Parathyroid adenoma (tissue), 2 donors: ENCODE measurements around the gene GRK2.

Experiments used
- H2AFZ ChIP-seq: fragments of 300-600 bp; sonication (generic); one replicate; pipeline ENCODE4 v1.7.0; 2017; ENCODE audit warnings: antibody characterized with exemption, mild to moderate bottlenecking
- H3K27ac ChIP-seq: fragments of 300-600 bp; sonication (generic); one replicate; pipeline ENCODE4 v1.7.0; 2017
- H3K27me3 ChIP-seq: fragments of 300-600 bp; sonication (generic); one replicate; pipeline ENCODE4 v1.7.0; 2017; ENCODE audit warnings: low read length; ENCODE audit not compliant: control insufficient read depth, insufficient read depth
- H3K36me3 ChIP-seq: fragments of 300-600 bp; sonication (generic); one replicate; pipeline ENCODE4 v1.7.0; 2017; ENCODE audit warnings: low read length; ENCODE audit not compliant: control insufficient read depth, insufficient read depth
- H3K4me1 ChIP-seq: fragments of 300-600 bp; sonication (generic); one replicate; pipeline ENCODE4 v1.7.0; 2017; ENCODE audit warnings: control low read depth
- H3K4me2 ChIP-seq: fragments of 300-600 bp; sonication (generic); one replicate; pipeline ENCODE4 v1.7.0; 2017; ENCODE audit warnings: low read length
- H3K4me3 ChIP-seq: fragments of 300-600 bp; sonication (generic); one replicate; pipeline ENCODE4 v1.7.0; 2017; ENCODE audit warnings: low read depth, low read length
- H3K79me2 ChIP-seq: fragments of 300-600 bp; sonication (generic); one replicate; pipeline ENCODE4 v1.7.0; 2017; ENCODE audit warnings: control low read depth
- H3K9ac ChIP-seq: fragments of 300-600 bp; sonication (generic); one replicate; pipeline ENCODE4 v1.7.0; 2017; ENCODE audit warnings: mild to moderate bottlenecking
- H3K9me3 ChIP-seq: fragments of 300-600 bp; sonication (generic); one replicate; pipeline ENCODE4 v1.7.0; 2017; ENCODE audit warnings: low read length; ENCODE audit not compliant: control insufficient read depth
- TF ChIP-seq, protein P1 (sequence below): fragments of 300-600 bp; sonication (generic); IDR thresholded peaks from one replicate; pipeline ENCODE4 v1.7.0; 2017; ENCODE audit warnings: antibody characterized with exemption, mild to moderate bottlenecking
- donor health status: primary hyperparathyroidism.

Gene GRK2

DNA sequence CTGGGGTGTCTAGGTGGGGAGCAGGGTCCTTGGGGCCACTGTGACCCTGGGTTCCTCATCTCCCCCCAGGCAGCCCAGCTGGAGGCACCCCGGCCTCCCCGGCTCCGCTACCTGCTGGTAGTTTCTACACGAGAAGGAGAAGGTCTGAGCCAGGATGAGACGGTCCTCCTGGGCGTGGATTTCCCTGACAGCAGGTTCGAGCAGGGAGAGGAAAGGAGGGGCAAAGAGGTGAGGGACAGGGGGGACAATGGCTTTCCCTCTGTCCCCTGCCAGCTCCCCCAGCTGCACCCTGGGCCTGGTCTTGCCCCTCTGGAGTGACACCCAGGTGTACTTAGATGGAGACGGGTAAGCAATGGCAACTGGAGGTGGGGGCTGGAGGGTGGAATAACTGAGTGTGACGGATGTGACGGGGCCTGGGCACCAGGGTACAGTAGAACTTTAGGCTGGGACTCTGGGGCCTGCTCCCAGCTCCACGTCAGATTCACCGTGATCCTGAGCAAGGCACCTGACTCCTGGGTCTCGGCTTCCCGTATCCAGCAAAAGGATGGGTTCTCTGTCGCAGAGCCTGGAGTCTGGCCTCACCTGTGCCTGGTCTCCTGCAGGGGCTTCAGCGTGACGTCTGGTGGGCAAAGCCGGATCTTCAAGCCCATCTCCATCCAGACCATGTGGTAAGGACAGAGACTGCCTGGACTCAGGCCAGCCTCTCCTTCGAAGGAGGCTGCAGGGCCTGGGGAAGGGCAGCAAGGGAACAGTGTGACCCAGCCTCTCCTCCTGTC is 40.7 kb downstream of the GRK2 start:
- Histone ChIP-seq H3K36me3 (no peaks in the 10 kb centered on the region), H3K4me1 (no peaks in the 10 kb centered on the region), H3K79me2 (no peaks in the 10 kb centered on the region), H3K4me2 (no peak overlapping the region), H3K27ac (no peak overlapping the region), H3K4me3 (no peak overlapping the region), H3K27me3 (no peaks in the 10 kb centered on the region), H3K9ac (no peak overlapping the region), H2AFZ (no peak overlapping the region), H3K9me3 (no peaks in the 10 kb centered on the region)
- TF ChIP-seq, protein P1, sequence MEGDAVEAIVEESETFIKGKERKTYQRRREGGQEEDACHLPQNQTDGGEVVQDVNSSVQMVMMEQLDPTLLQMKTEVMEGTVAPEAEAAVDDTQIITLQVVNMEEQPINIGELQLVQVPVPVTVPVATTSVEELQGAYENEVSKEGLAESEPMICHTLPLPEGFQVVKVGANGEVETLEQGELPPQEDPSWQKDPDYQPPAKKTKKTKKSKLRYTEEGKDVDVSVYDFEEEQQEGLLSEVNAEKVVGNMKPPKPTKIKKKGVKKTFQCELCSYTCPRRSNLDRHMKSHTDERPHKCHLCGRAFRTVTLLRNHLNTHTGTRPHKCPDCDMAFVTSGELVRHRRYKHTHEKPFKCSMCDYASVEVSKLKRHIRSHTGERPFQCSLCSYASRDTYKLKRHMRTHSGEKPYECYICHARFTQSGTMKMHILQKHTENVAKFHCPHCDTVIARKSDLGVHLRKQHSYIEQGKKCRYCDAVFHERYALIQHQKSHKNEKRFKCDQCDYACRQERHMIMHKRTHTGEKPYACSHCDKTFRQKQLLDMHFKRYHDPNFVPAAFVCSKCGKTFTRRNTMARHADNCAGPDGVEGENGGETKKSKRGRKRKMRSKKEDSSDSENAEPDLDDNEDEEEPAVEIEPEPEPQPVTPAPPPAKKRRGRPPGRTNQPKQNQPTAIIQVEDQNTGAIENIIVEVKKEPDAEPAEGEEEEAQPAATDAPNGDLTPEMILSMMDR = no peak

DNA sequence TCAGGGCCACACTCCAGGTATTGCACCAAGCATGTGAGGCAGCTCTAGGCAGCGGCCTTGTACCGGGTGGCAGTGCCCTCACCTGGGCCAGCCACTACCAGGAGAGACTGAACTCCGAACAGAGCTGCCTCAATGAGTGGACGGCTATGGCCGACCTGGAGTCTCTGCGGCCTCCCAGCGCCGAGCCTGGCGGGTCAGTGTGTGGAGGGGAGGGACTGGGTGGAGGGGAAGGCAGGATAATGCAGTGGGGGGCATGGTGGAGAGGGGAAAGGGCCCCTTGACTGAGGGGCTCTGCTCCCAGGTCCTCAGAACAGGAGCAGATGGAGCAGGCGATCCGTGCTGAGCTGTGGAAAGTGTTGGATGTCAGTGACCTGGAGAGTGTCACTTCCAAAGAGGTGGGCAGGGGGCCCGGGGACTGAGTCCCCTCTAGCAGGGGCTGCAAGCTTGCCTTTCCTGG is 41.3 kb downstream of the GRK2 start:
- H3K4me3 ChIP-seq = no peak overlapping the region
- H3K9me3 ChIP-seq = no peaks in the 10 kb centered on the region
- no peak overlapping the region for H2AFZ ChIP-seq
- no peaks in the 10 kb centered on the region for H3K4me1 ChIP-seq
- H3K27me3 ChIP-seq = no peaks in the 10 kb centered on the region
- no peak overlapping the region for H3K27ac ChIP-seq
- TF ChIP-seq, protein P1 = no peak
- H3K36me3 ChIP-seq = no peaks in the 10 kb centered on the region
- no peak overlapping the region for H3K4me2 ChIP-seq
- no peaks in the 10 kb centered on the region for H3K79me2 ChIP-seq
- no peak overlapping the region for H3K9ac ChIP-seq

GRCh38 chr11:67308031-67308866 is 42.0 kb downstream of the GRK2 start:
- Histone ChIP-seq H3K4me3 (no peak overlapping the region), H3K4me2 (no peak overlapping the region), H3K36me3 (no peaks in the 10 kb centered on the region), H3K79me2 (no peaks in the 10 kb centered on the region), H3K27me3 (no peaks in the 10 kb centered on the region), H3K27ac (no peak overlapping the region), H3K9ac (no peak overlapping the region), H3K4me1 (no peaks in the 10 kb centered on the region), H2AFZ (no peak overlapping the region), H3K9me3 (no peaks in the 10 kb centered on the region)
- TF ChIP-seq, protein P1 = no peak

- TF ChIP-seq, protein P1 = no peak
- Histone ChIP-seq H3K4me2 (no peak overlapping the region), H3K27ac (no peak overlapping the region), H3K36me3 (no peaks in the 10 kb centered on the region), H3K9ac (no peak overlapping the region), H3K9me3 (no peaks in the 10 kb centered on the region), H3K4me1 (no peaks in the 10 kb centered on the region), H3K27me3 (no peaks in the 10 kb centered on the region), H3K79me2 (no peaks in the 10 kb centered on the region), H3K4me3 (no peak overlapping the region), H2AFZ (no peak overlapping the region)
Measured at GRCh38 chr11:67309166-67309565, 42.9 kb downstream of the GRK2 start.
